GM12878 (cell line): ENCODE measurements around the gene CEACAM21. TPM values are rescaled to one million over a fixed set of nuclear protein-coding genes. Genes with fewer than 3 reads are reported as not detected.

Source experiments
- ATAC-seq: fragments of 200-7000 bp; cut with Tn5 transposase; 3 replicates; pipeline ENCODE4 v1.9.1; 2020; ENCODE audit warnings: mild to moderate bottlenecking, moderate library complexity
- BruUV-seq: library from RNA; stranded (reverse); fragments of 400-500 nt; replicated peaks from 2 replicates; lab custom pipeline; 2021; lab: Mats Ljungman, UMichigan
- CTCF ChIA-PET: fragments of 300-600 bp; sonication (Branson Sonifier 250); formaldehyde crosslinking; extraction: SDS; loops from one replicate; lab custom pipeline; 2021; ENCODE audit warnings: inconsistent platforms; lab: Yijun Ruan, JAX
- POLR2A ChIA-PET: fragments of 350-600 bp; formaldehyde crosslinking; extraction: SDS; loops from one replicate; lab custom pipeline; 2021; ENCODE audit warnings: inconsistent platforms; lab: Charles Lee
- RAD21 ChIA-PET: fragments of 300-600 bp; sonication (Branson Sonifier 250); formaldehyde crosslinking; loops from one replicate; lab custom pipeline; 2023; ENCODE audit warnings: antibody characterized with exemption; ENCODE audit not compliant: unreplicated experiment; lab: Charles Lee
- SMC1A ChIA-PET: fragments of 300-600 bp; sonication (Branson Sonifier 250); formaldehyde crosslinking; loops from one replicate; lab custom pipeline; 2023; ENCODE audit not compliant: unreplicated experiment, uncharacterized antibody; lab: Charles Lee
- DNase-seq: peaks from one replicate; pipeline ENCODE4 v3.0.0-alpha.2; 2011; ENCODE audit warnings: low read depth, low spot score
- FAIRE-seq: peaks from 3 replicates; lab custom pipeline; 2011; peaks lifted over from hg19 to GRCh38; lab: Jason Lieb, UNC
- H2AFZ ChIP-seq: 2 replicates; pipeline ENCODE4 v1.6.0; 2011; ENCODE audit warnings: low read depth, low read length, control low read depth; ENCODE audit not compliant: control insufficient read depth
- H3K27ac ChIP-seq: 2 replicates; pipeline ENCODE4 v1.5.1; 2011; ENCODE audit warnings: control low read depth; ENCODE audit not compliant: control insufficient read depth, insufficient read depth
- H3K27me3 ChIP-seq, 2 experiments: replicated peaks in 1 of 2; 2 replicates each; pipeline versions ENCODE4 v1.6.0 to v1.6.1; 2011; ENCODE audit warnings: low read length in 1 of 2; ENCODE audit not compliant: control insufficient read depth in 2 of 2, insufficient read depth in 2 of 2
- H3K36me3 ChIP-seq, 2 experiments: 2 replicates each; pipeline ENCODE4 v1.5.1; 2011; ENCODE audit warnings: low read length in 1 of 2; ENCODE audit not compliant: control insufficient read depth in 2 of 2, insufficient read depth in 2 of 2
- H3K4me1 ChIP-seq: 2 replicates; pipeline ENCODE4 v1.6.1; 2011; ENCODE audit warnings: mild to moderate bottlenecking, low read length, moderate library complexity, mixed read lengths; ENCODE audit not compliant: control insufficient read depth, insufficient read depth
- H3K4me2 ChIP-seq: 2 replicates; pipeline ENCODE4 v1.6.0; 2011; ENCODE audit warnings: control low read depth; ENCODE audit not compliant: control insufficient read depth, insufficient read depth
- H3K4me3 ChIP-seq: fragments of 200-600 bp; sonication (generic); 2 replicates; pipeline ENCODE4 v1.5.1; 2016
- H3K79me2 ChIP-seq: 2 replicates; pipeline ENCODE4 v1.6.0; 2011; ENCODE audit warnings: low read length; ENCODE audit not compliant: control insufficient read depth, insufficient read depth
- H3K9ac ChIP-seq: 2 replicates; pipeline ENCODE4 v1.8.0; 2011; ENCODE audit warnings: low read length, control low read depth, mixed read lengths; ENCODE audit not compliant: control insufficient read depth, insufficient read depth
- H3K9me3 ChIP-seq: replicated peaks from 3 replicates; pipeline ENCODE4 v1.5.1; 2011; ENCODE audit warnings: mild to moderate bottlenecking, low read length; ENCODE audit not compliant: control insufficient read depth, insufficient read depth
- H4K20me1 ChIP-seq: 2 replicates; pipeline ENCODE4 v1.6.0; 2011; ENCODE audit not compliant: control insufficient read depth, insufficient read depth
- ASH2L ChIP-seq: fragments of 300-600, 200-600 bp; sonication (generic); IDR thresholded peaks from 2 replicates; pipeline ENCODE4 v1.6.1; 2017; ENCODE audit warnings: low read depth, mild to moderate bottlenecking, borderline replicate concordance
- PAX5 ChIP-seq: IDR thresholded peaks from 2 replicates; pipeline ENCODE4 v1.6.1; 2011; ENCODE audit warnings: low read depth, low read length, borderline replicate concordance
- POLR2A ChIP-seq: IDR thresholded peaks from 2 replicates; pipeline ENCODE4 v1.6.1; 2011; ENCODE audit warnings: low read depth, mild to moderate bottlenecking, low read length
- PRDM15 ChIP-seq: fragments of 450-650 bp; formaldehyde crosslinking; IDR thresholded peaks from 2 replicates; pipeline ENCODE4 v1.4.0; 2020; ENCODE audit warnings: mild to moderate bottlenecking, moderate library complexity
- SP1 ChIP-seq: IDR thresholded peaks from one replicate; pipeline ENCODE4 v1.6.1; 2011; ENCODE audit warnings: low read depth, low read length
- WGBS: methylation state at CpG from one replicate; pipeline ENCODE4 v1.1.6; 2016; ENCODE audit warnings: low lambda C conversion rate; ENCODE audit not compliant: insufficient replicate concordance, insufficient coverage; ENCODE audit errors: missing lambda C conversion rate; 5-methylcytosine and 5-hydroxymethylcytosine counted together
- in situ Hi-C: fragments of 300-500 bp; cut with MboI; formaldehyde crosslinking; loops from 9 replicates; pipeline ENCODE4 v1.14.3; 2018; ENCODE audit warnings: mixed read lengths
- intact Hi-C: fragments of 100-400 bp; cut with micrococcal nuclease; formaldehyde crosslinking; loops from one replicate; pipeline ENCODE4 v1.14.2; 2022; ENCODE audit not compliant: unreplicated experiment
- polyA plus RNA-seq, 11 experiments: library from polyadenylated mRNA; depleted of rRNA in 4 of 11; unstranded in 6 of 11; stranded (reverse) in 5 of 11; fragments of >200 nt; fragmentation: Nextera tagmentation in 4 of 11; fragmentation: Illumina TruSeq in 1 of 11; extraction: Ambion mirVana in 4 of 11; extraction: Trizol in 1 of 11; gene quantifications; 1 replicate in 1 of 11; 2 replicates in 10 of 11; pipeline versions ENCODE4 v1.2.1 to v1.2.3, GENCODE V29; 2011 to 2016; ENCODE audit warnings: inconsistent platforms in 2 of 11, missing spikeins in 2 of 11, low read depth in 1 of 11
- total RNA-seq, 4 experiments: library from RNA; depleted of rRNA in 3 of 4; stranded (reverse); fragments of >200 nt in 3 of 4; fragmentation: Illumina TruSeq in 1 of 4; extraction: Trizol in 1 of 4; gene quantifications; 2 replicates each; pipeline versions ENCODE4 v1.2.1 to v1.2.3, GENCODE V29; 2013 to 2021
- TF ChIP-seq, protein P1 (sequence below): fragments of 450-650 bp; IDR thresholded peaks from 2 replicates; pipeline ENCODE4 v1.6.1; 2017; ENCODE audit warnings: borderline replicate concordance
- TF ChIP-seq, protein P2 (sequence below): fragments of 450-650 bp; IDR thresholded peaks from 2 replicates; pipeline ENCODE4 v1.6.1; 2016; ENCODE audit warnings: mild to moderate bottlenecking
- TF ChIP-seq, protein P3 (sequence below): IDR thresholded peaks from 2 replicates; pipeline ENCODE4 v1.6.1; 2012; ENCODE audit warnings: mild to moderate bottlenecking, low read depth, low read length

The CEACAM21 gene
- total and polyA plus RNA-seq, 10 of the 15 experiments (the other 5 are each of a cell fraction or from before 2014, with no cell fraction given): 0.87 to 13.6 (median 8.1) TPM

- TF ChIP-seq, protein P1, sequence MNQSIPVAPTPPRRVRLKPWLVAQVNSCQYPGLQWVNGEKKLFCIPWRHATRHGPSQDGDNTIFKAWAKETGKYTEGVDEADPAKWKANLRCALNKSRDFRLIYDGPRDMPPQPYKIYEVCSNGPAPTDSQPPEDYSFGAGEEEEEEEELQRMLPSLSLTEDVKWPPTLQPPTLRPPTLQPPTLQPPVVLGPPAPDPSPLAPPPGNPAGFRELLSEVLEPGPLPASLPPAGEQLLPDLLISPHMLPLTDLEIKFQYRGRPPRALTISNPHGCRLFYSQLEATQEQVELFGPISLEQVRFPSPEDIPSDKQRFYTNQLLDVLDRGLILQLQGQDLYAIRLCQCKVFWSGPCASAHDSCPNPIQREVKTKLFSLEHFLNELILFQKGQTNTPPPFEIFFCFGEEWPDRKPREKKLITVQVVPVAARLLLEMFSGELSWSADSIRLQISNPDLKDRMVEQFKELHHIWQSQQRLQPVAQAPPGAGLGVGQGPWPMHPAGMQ: no peak
- TF ChIP-seq PRDM15: no peak
Observed at GRCh38 chr19:41563854-41564514, 12.0 kb upstream of the CEACAM21 start (continued).

DNA sequence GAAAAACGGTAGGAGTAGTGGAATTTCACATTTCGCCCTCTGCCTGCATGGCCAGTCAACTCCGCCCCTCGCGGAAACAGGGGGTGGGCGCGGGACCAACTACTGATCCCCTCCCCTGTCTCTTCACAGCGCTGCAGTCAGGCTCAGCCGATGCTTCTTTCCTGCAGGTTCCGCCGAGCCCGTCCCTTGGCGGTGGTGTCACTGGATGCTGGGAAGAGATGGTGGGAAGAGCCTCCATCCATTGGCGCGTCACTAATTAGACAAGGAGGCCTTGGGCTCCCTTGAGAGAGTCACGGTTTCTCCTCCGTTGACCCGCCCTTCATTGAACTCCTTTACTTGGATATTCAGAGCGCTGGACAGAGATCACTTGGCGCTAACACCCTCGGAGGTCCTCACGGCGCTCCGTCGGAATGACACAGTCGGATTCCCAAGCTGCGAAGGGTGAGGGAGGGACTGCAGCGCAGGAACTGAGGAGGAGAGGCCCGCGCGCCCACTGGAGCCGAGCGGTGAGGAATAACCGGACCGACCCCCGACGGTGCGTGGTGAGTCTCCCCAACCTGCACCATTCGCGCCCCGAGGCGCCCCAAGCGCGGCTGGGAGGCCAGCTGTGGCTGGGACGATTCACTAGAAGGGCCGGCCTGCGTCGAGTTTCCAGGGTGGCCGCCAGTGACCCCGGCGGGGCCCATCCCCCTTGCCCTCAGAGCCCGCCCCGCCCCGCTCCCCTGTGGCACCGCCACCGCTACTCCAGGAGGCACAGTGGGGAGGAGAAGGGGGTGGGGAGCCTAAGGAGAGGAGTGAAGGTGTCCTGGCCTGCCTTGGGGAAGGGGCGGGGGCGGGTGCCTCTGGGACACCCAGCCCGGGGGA, 11.2 kb upstream of the CEACAM21 start:
- ChIA-PET SMC1A (interaction anchor here (0.9 to 15.3 kb wide), 6 partner anchors 10 to 116 kb away, joined by 3 to 305 read pairs (median 14); no protein-coding TSS in a partner anchor), CTCF (interaction anchor here (1.1 to 22.5 kb wide), 9 partner anchors 12 to 360 kb away, joined by 3 to 549 read pairs (median 9); partner anchors contain the start of gene DMAC2), POLR2A (no interaction called here), RAD21 (interaction anchor here (0.9 to 4.4 kb wide), 5 partner anchors 16 to 116 kb away, joined by 3 to 20 read pairs (median 6); no protein-coding TSS in a partner anchor)
- in situ Hi-C loops (no loop called here), intact Hi-C loops (loop anchor here (5.0 kb wide), 1 partner anchor 42 kb away; no protein-coding TSS in a partner anchor)
- no peak overlapping the region for H3K4me3 ChIP-seq
- no peak overlapping the region; the same call in 1 of the 2 replicates for H2AFZ ChIP-seq
- no TSS peak for BruUV-seq
- H3K27me3 ChIP-seq: no peaks in the 10 kb centered on the region
- H3K4me1 ChIP-seq: peaks cover 13% of the 10 kb centered on the region
- H4K20me1 ChIP-seq: no peaks in the 10 kb centered on the region
- TF ChIP-seq SP1 (no peak), ASH2L (no peak), PAX5 (no peak), POLR2A (peak; percentile 37; the same call in 1 of the 2 replicates)
- TF ChIP-seq, protein P2, sequence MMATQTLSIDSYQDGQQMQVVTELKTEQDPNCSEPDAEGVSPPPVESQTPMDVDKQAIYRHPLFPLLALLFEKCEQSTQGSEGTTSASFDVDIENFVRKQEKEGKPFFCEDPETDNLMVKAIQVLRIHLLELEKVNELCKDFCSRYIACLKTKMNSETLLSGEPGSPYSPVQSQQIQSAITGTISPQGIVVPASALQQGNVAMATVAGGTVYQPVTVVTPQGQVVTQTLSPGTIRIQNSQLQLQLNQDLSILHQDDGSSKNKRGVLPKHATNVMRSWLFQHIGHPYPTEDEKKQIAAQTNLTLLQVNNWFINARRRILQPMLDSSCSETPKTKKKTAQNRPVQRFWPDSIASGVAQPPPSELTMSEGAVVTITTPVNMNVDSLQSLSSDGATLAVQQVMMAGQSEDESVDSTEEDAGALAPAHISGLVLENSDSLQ: no peak
- TF ChIP-seq, protein P3, sequence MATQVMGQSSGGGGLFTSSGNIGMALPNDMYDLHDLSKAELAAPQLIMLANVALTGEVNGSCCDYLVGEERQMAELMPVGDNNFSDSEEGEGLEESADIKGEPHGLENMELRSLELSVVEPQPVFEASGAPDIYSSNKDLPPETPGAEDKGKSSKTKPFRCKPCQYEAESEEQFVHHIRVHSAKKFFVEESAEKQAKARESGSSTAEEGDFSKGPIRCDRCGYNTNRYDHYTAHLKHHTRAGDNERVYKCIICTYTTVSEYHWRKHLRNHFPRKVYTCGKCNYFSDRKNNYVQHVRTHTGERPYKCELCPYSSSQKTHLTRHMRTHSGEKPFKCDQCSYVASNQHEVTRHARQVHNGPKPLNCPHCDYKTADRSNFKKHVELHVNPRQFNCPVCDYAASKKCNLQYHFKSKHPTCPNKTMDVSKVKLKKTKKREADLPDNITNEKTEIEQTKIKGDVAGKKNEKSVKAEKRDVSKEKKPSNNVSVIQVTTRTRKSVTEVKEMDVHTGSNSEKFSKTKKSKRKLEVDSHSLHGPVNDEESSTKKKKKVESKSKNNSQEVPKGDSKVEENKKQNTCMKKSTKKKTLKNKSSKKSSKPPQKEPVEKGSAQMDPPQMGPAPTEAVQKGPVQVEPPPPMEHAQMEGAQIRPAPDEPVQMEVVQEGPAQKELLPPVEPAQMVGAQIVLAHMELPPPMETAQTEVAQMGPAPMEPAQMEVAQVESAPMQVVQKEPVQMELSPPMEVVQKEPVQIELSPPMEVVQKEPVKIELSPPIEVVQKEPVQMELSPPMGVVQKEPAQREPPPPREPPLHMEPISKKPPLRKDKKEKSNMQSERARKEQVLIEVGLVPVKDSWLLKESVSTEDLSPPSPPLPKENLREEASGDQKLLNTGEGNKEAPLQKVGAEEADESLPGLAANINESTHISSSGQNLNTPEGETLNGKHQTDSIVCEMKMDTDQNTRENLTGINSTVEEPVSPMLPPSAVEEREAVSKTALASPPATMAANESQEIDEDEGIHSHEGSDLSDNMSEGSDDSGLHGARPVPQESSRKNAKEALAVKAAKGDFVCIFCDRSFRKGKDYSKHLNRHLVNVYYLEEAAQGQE: 0 out of 2 replicates have a peak, but pooled peaks have one; percentile 57
- ATAC-seq (no peak), FAIRE-seq (no peak), DNase-seq (no peak)
- no peaks in the 10 kb centered on the region for H3K9me3 ChIP-seq
- peak overlapping the region; percentile 7 for H3K4me2 ChIP-seq
- no peaks in the 10 kb centered on the region for H3K36me3 ChIP-seq
- H3K79me2 ChIP-seq: no peaks in the 10 kb centered on the region
- H3K9ac ChIP-seq: no peak overlapping the region
- H3K27ac ChIP-seq: no peak overlapping the region
- WGBS: 12% methylated on average over 53 of the region's 59 CpGs
